ENCODE data around the gene RTRAF.

- TF ChIP-seq CTCF (IDR thresholded peaks at IDR 0.05 in 4 of 5, conservative IDR thresholded peaks at IDR 0.05 in 1 of 5) (no peak), POLR2A (IDR thresholded peaks at IDR 0.05) (no peak)
Observed at GRCh38 chr14:52020866-52021717, 31.7 kb downstream of the RTRAF start.

Measured in gastrocnemius medialis (tissue), 4 donors.